ENCODE measurements around the gene SMARCAD1. TPM values are rescaled to one million over a fixed set of nuclear protein-coding genes. Genes with fewer than 3 reads are reported as not detected.

SMARCAD1 gene
- total and polyA plus RNA-seq, 2 experiments from 2014 or later = 23.8 to 86.2 TPM

DNA sequence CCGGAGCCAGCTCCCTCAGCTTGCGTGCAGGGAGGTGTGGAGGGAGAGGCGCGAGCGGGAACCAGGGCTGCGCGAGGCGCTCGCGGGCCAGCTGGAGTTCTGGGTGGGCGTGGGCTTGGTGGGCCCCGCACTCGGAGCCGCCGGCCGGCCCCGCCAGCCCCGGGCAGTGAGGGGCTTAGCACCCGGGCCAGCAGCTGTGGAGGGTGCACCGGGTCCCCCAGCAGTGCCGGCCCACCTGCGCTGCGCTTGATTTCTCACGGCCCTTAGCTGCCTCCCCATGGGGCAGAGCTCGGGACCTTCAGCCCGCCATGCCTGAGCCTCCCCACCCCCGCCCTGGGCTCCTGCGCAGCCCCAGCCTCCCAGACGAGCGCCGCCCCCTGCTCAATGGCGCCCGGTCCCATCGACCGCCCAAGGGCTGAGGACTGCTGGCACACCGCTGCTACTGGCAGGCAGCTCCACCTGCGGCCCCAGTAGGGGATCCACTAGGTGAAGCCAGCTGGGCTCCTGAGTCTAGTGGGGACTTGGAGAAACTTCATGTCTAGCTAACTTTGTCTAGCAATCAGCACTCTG, 37.8 kb upstream of the SMARCAD1 start:
- 0 out of 2 replicates have a peak, but pooled peaks cover 4% of the 10 kb centered on the region for H3K9me2 ChIP-seq (ENCODE audit: insufficient read depth)
- DNase-seq (ENCODE audit: low spot score) = no peak
- no peak overlapping the region for H2AFZ ChIP-seq
- Mint-ChIP-seq H3K4me3 (no peak overlapping the region), H3K4me1 (peaks cover 24% of the 10 kb centered on the region), H3K9me3 (peaks cover 15% of the 10 kb centered on the region), H3K36me3 (ENCODE audit: low read depth) (peaks cover 4% of the 10 kb centered on the region; the same call in 2 of the 3 replicates), H3K27me3 (ENCODE audit: insufficient read depth, low read depth, poor library complexity) (peaks cover 5% of the 10 kb centered on the region), H3K27ac (no peak overlapping the region)
- H3K4me3 ChIP-seq = no peak overlapping the region
- H3K4me2 ChIP-seq = no peak overlapping the region
- TF ChIP-seq ZNF462 (CRISPR knock-in tag; IDR thresholded peaks at IDR 0.05) = no peak
- no peak for TF ChIP-seq EZH2 (IDR thresholded peaks at IDR 0.05; ENCODE audit: low read depth, unreplicated experiment)
- TF ChIP-seq CREB1 (CRISPR knock-in tag; IDR thresholded peaks at IDR 0.05; ENCODE audit: low read depth) = no peak
- TF ChIP-seq, protein P1, sequence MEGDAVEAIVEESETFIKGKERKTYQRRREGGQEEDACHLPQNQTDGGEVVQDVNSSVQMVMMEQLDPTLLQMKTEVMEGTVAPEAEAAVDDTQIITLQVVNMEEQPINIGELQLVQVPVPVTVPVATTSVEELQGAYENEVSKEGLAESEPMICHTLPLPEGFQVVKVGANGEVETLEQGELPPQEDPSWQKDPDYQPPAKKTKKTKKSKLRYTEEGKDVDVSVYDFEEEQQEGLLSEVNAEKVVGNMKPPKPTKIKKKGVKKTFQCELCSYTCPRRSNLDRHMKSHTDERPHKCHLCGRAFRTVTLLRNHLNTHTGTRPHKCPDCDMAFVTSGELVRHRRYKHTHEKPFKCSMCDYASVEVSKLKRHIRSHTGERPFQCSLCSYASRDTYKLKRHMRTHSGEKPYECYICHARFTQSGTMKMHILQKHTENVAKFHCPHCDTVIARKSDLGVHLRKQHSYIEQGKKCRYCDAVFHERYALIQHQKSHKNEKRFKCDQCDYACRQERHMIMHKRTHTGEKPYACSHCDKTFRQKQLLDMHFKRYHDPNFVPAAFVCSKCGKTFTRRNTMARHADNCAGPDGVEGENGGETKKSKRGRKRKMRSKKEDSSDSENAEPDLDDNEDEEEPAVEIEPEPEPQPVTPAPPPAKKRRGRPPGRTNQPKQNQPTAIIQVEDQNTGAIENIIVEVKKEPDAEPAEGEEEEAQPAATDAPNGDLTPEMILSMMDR (conservative IDR thresholded peaks at IDR 0.05; ENCODE audit: low read depth in 2 of 2) = no peak
- no peak for TF ChIP-seq ZNF331 (CRISPR knock-in tag; IDR thresholded peaks at IDR 0.05; ENCODE audit: low read depth)
- TF ChIP-seq STAT1 (IDR thresholded peaks at IDR 0.05; ENCODE audit: unreplicated experiment) = no peak
- TF ChIP-seq JUNB (IDR thresholded peaks at IDR 0.05; ENCODE audit: unreplicated experiment) = no peak
- no peak for TF ChIP-seq NANOG (IDR thresholded peaks at IDR 0.05; ENCODE audit: borderline replicate concordance)
- TF ChIP-seq EZH2phosphoT487 (IDR thresholded peaks at IDR 0.05; ENCODE audit: unreplicated experiment) = no peak
- TF ChIP-seq ETS1 (IDR thresholded peaks at IDR 0.05) = no peak
- no peak for TF ChIP-seq REST (IDR thresholded peaks at IDR 0.05; ENCODE audit: unreplicated experiment)
- no peak for TF ChIP-seq ZNF114 (CRISPR knock-in tag; IDR thresholded peaks at IDR 0.05)
- no peak for TF ChIP-seq POLR2AphosphoS5 (IDR thresholded peaks at IDR 0.05; ENCODE audit: low read depth)
- H3F3A ChIP-seq (replicated peaks; ENCODE audit: low read depth) = no peaks in the 10 kb centered on the region
- H3K27me3 ChIP-seq (ENCODE audit: insufficient read depth) = no peaks in the 10 kb centered on the region
- no peaks in the 10 kb centered on the region for H3K36me3 ChIP-seq (ENCODE audit: insufficient read depth)
- no peak for ATAC-seq
- H3K4me1 ChIP-seq (ENCODE audit: insufficient read depth) = peaks cover 25% of the 10 kb centered on the region
- no peaks in the 10 kb centered on the region for H3K79me2 ChIP-seq (replicated peaks; ENCODE audit: insufficient read depth)
- H4K20me1 ChIP-seq (replicated peaks; ENCODE audit: insufficient read depth) = no peaks in the 10 kb centered on the region
- H3K27ac ChIP-seq (ENCODE audit: low read depth) = no peak overlapping the region

All from GM23338 (cell line).